Breast epithelium (tissue), 4 donors: ENCODE data around the gene FTO. TPM values are rescaled to one million over a fixed set of nuclear protein-coding genes. Genes with fewer than 3 reads are reported as not detected.
"Not testable (repeated sequence)": the region's sequence is repeated elsewhere in the genome, so short reads cannot be mapped to it uniquely, and the experiment has no call there.

Experiments used
- DNase-seq, 2 donors: peaks; one replicate each; pipeline ENCODE4 v3.0.0-alpha.2; 2019; ENCODE audit warnings: low spot score in 2 of 2
- H3K27ac ChIP-seq, 2 donors: fragments of 200-600 bp; sonication (generic) in 1 of 2; one replicate each; pipeline ENCODE4 v1.5.1; 2016 to 2019; ENCODE audit warnings: mild to moderate bottlenecking in 1 of 2
- H3K27me3 ChIP-seq, 2 donors: fragments of 200-600 bp; sonication (generic) in 1 of 2; one replicate each; pipeline versions ENCODE4 v1.5.1 to v1.6.0; 2017 to 2019; ENCODE audit warnings: control low read depth in 1 of 2, mild to moderate bottlenecking in 1 of 2
- H3K36me3 ChIP-seq: fragments of 200-600 bp; one replicate; pipeline ENCODE4 v1.5.1; 2019
- H3K4me1 ChIP-seq, 2 donors: fragments of 200-600 bp; sonication (generic); one replicate each; pipeline ENCODE4 v1.5.1; 2016 to 2019; ENCODE audit warnings: control low read depth in 1 of 2
- H3K4me3 ChIP-seq, 3 donors: fragments of 200-600 bp; sonication (generic); 1 replicate in 2 of 3; 2 replicates in 1 of 3; pipeline ENCODE4 v1.5.1; 2016 to 2019; ENCODE audit warnings: mild to moderate bottlenecking in 3 of 3, moderate library complexity in 2 of 3
- H3K9me3 ChIP-seq, 2 donors: fragments of 200-600 bp; sonication (generic) in 1 of 2; one replicate each; pipeline ENCODE4 v1.5.1; 2016 to 2019; ENCODE audit warnings: control low read depth in 1 of 2
- CTCF ChIP-seq, 3 donors: fragments of 450-650 bp; IDR thresholded peaks; one replicate each; pipeline ENCODE4 v1.5.1; 2016 to 2017; ENCODE audit warnings: antibody characterized with exemption in 3 of 3, mild to moderate bottlenecking in 3 of 3, moderate library complexity in 3 of 3
- POLR2A ChIP-seq: fragments of 450-650 bp; IDR thresholded peaks from one replicate; pipeline ENCODE4 v1.6.1; 2016; ENCODE audit warnings: antibody characterized with exemption, mild to moderate bottlenecking, moderate library complexity
- POLR2AphosphoS5 ChIP-seq, 3 donors: sonication (generic); formaldehyde crosslinking; IDR thresholded peaks; one replicate each; pipeline ENCODE4 v1.6.1; 2017; ENCODE audit warnings: antibody characterized with exemption in 3 of 3
- intact Hi-C: fragments of 100-400 bp; cut with DNase I; formaldehyde crosslinking; loops from one replicate; pipeline ENCODE4 v1.15.1; 2023; ENCODE audit warnings: low total_unique reads
- total RNA-seq, 3 donors: library from RNA; depleted of rRNA; stranded (reverse); fragments of >200 nt; gene quantifications; one replicate each; pipeline ENCODE4 v1.1.0, GENCODE V29; 2016

FTO gene
- total RNA-seq, 3 donors from 2014 or later = 109 to 193 (median 174) TPM

- intact Hi-C loops = no loop called here
- TF ChIP-seq POLR2A = no peak
- no peak for DNase-seq
- H3K27me3 ChIP-seq = no peaks in the 10 kb centered on the region
- H3K27ac ChIP-seq = no peak overlapping the region
- no peaks in the 10 kb centered on the region for H3K4me1 ChIP-seq
- no peaks in the 10 kb centered on the region for H3K36me3 ChIP-seq
- H3K4me3 ChIP-seq = no peak overlapping the region
- H3K9me3 ChIP-seq = no peaks in the 10 kb centered on the region
These were observed 25.1 kb upstream of the FTO start for GRCh38 chr16:53678756-53679343.

GRCh38 chr16:53680756-53681155 lies 23.2 kb upstream of the FTO start:
- H3K4me3 ChIP-seq = no peak overlapping the region
- TF ChIP-seq POLR2A = no peak
- TF ChIP-seq CTCF (IDR thresholded peaks at IDR 0.05) = no peak
- TF ChIP-seq POLR2AphosphoS5 (IDR thresholded peaks at IDR 0.05) = no peak
- no peaks in the 10 kb centered on the region for H3K36me3 ChIP-seq
- intact Hi-C loops = no loop called here
- no peak overlapping the region for H3K27ac ChIP-seq
- H3K4me1 ChIP-seq = no peaks in the 10 kb centered on the region
- DNase-seq = no peak
- H3K27me3 ChIP-seq = no peaks in the 10 kb centered on the region
- H3K9me3 ChIP-seq = no peaks in the 10 kb centered on the region

- no peaks in the 10 kb centered on the region for H3K27me3 ChIP-seq
- H3K36me3 ChIP-seq = no peaks in the 10 kb centered on the region
- no peaks in the 10 kb centered on the region for H3K4me1 ChIP-seq
- intact Hi-C loops = no loop called here
- no peak for DNase-seq
- no peak for TF ChIP-seq CTCF (IDR thresholded peaks at IDR 0.05)
- no peak for TF ChIP-seq POLR2AphosphoS5 (IDR thresholded peaks at IDR 0.05)
- no peak for TF ChIP-seq POLR2A
- H3K27ac ChIP-seq = no peak overlapping the region
- H3K4me3 ChIP-seq = no peak overlapping the region
- no peaks in the 10 kb centered on the region for H3K9me3 ChIP-seq
These were observed 22.6 kb upstream of the FTO start for GRCh38 chr16:53681354-53681753.

GRCh38 chr16:53685334-53685733 lies 18.6 kb upstream of the FTO start:
- H3K4me3 ChIP-seq, H3K36me3 ChIP-seq, H3K4me1 ChIP-seq, H3K9me3 ChIP-seq, DNase-seq, H3K27me3 ChIP-seq, H3K27ac ChIP-seq, intact Hi-C loops: not testable (repeated sequence)

- Histone ChIP-seq H3K9me3 (no peaks in the 10 kb centered on the region), H3K36me3 (no peaks in the 10 kb centered on the region), H3K27ac (no peak overlapping the region), H3K4me3 (no peak overlapping the region), H3K27me3 (no peaks in the 10 kb centered on the region), H3K4me1 (no peaks in the 10 kb centered on the region)
- no peak for DNase-seq
- intact Hi-C loops = no loop called here
- no peak for TF ChIP-seq CTCF (IDR thresholded peaks at IDR 0.05)
- TF ChIP-seq POLR2AphosphoS5 (IDR thresholded peaks at IDR 0.05) = no peak
- no peak for TF ChIP-seq POLR2A
These were observed 17.2 kb upstream of the FTO start for GRCh38 chr16:53686710-53687109.

GRCh38 chr16:53689636-53690035 lies 14.3 kb upstream of the FTO start:
- Histone ChIP-seq H3K36me3 (no peaks in the 10 kb centered on the region), H3K4me1 (no peaks in the 10 kb centered on the region), H3K4me3 (no peak overlapping the region), H3K27me3 (no peaks in the 10 kb centered on the region), H3K27ac (no peak overlapping the region), H3K9me3 (no peaks in the 10 kb centered on the region)
- intact Hi-C loops = no loop called here
- no peak for DNase-seq
- no peak for TF ChIP-seq CTCF (IDR thresholded peaks at IDR 0.05)
- TF ChIP-seq POLR2A = no peak
- no peak for TF ChIP-seq POLR2AphosphoS5 (IDR thresholded peaks at IDR 0.05)
